HG03135 (cell line): Measurements from ENCODE around the gene RALGPS1.

Experiments used
- ATAC-seq: cut with Tn5 transposase; IDR thresholded peaks from one replicate; pipeline ENCODE4 v1.9.1; 2021; ENCODE audit warnings: mild to moderate bottlenecking, moderate library complexity; ENCODE audit not compliant: unreplicated experiment

Gene RALGPS1

DNA sequence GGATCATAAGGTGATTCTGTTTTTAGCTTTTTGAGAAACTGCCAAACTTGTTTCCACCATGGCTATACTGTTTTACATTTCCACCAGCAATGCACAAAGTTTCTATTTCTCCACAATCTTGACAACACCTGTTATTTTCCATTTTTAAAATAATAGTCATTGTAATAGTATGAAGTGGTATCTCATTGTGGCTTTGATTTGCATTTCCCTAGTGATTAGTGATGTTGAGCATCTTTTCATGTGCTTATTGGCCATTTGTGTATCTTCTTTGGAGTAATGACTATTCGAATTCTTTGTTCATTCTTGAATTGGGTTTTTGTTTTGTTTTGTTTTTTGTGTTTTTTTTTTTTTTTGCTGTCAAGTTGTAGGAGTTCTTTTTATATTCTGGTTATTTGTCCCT lies 354.9 kb downstream of the RALGPS1 start:
- ATAC-seq = no peak
